Esophagus muscularis mucosa (tissue), 4 donors: Measurements from ENCODE around the gene TNFRSF6B. TPM values are rescaled to one million over a fixed set of nuclear protein-coding genes. Genes with fewer than 3 reads are reported as not detected.

Experiments used
- DNase-seq: peaks from one replicate; pipeline ENCODE4 v3.0.0-alpha.2; 2017; ENCODE audit errors: extremely low spot score
- H3K27ac ChIP-seq, 4 donors: fragments of 200-600 bp; sonication (generic); replicated peaks in 1 of 4; 1 replicate in 3 of 4; 2 replicates in 1 of 4; pipeline ENCODE4 v1.5.1; 2016 to 2019; ENCODE audit warnings: mild to moderate bottlenecking in 1 of 4
- H3K27me3 ChIP-seq, 4 donors: fragments of 200-600 bp; sonication (generic); one replicate each; pipeline versions ENCODE4 v1.5.1 to v1.6.0; 2016 to 2019
- H3K36me3 ChIP-seq, 4 donors: fragments of 200-600 bp; sonication (generic); one replicate each; pipeline ENCODE4 v1.5.1; 2016 to 2019
- H3K4me1 ChIP-seq, 4 donors: fragments of 200-600 bp; sonication (generic); one replicate each; pipeline ENCODE4 v1.5.1; 2016 to 2019
- H3K4me3 ChIP-seq, 4 donors: fragments of 200-600 bp; sonication (generic); 1 replicate in 2 of 4; 2 replicates in 2 of 4; pipeline ENCODE4 v1.5.1; 2016 to 2019; ENCODE audit warnings: mild to moderate bottlenecking in 4 of 4, moderate library complexity in 1 of 4
- H3K9me3 ChIP-seq, 4 donors: fragments of 200-600 bp; sonication (generic); 1 replicate in 3 of 4; 2 replicates in 1 of 4; pipeline ENCODE4 v1.5.1; 2016 to 2019
- EP300 ChIP-seq: sonication (generic); formaldehyde crosslinking; IDR thresholded peaks from one replicate; pipeline ENCODE4 v1.6.1; 2017; ENCODE audit warnings: antibody characterized with exemption
- POLR2A ChIP-seq: fragments of 450-650 bp; IDR thresholded peaks from one replicate; pipeline ENCODE4 v1.6.1; 2017; ENCODE audit warnings: antibody characterized with exemption, moderate library complexity, mild to moderate bottlenecking, low read depth
- POLR2AphosphoS5 ChIP-seq, 2 donors: sonication (generic); formaldehyde crosslinking; IDR thresholded peaks; one replicate each; pipeline ENCODE4 v1.6.1; 2017; ENCODE audit warnings: antibody characterized with exemption in 2 of 2
- WGBS: methylation state at CpG from one replicate; pipeline ENCODE4 v1.1.5; 2018; 5-methylcytosine and 5-hydroxymethylcytosine counted together
- intact Hi-C: fragments of 100-400 bp; cut with DNase I; formaldehyde crosslinking; loops from one replicate; pipeline ENCODE4 v1.15.1; 2023
- total RNA-seq, 4 donors: library from RNA; depleted of rRNA; stranded (reverse); fragments of >200 nt; gene quantifications; one replicate each; pipeline versions ENCODE4 v1.1.0 to v1.2.1, GENCODE V29; 2016
- TF ChIP-seq, protein P1 (sequence below), 3 experiments: fragments of 200-600 bp in 2 of 3; fragments of 450-650 bp in 1 of 3; sonication (generic) in 2 of 3; IDR thresholded peaks; one replicate each; pipeline ENCODE4 v1.5.1; 2017 to 2019; ENCODE audit warnings: antibody characterized with exemption in 3 of 3, mild to moderate bottlenecking in 2 of 3, moderate library complexity in 1 of 3

Gene TNFRSF6B
- total RNA-seq, 4 donors from 2014 or later, result 5.0 to 67.8 (median 26.5) TPM

DNA sequence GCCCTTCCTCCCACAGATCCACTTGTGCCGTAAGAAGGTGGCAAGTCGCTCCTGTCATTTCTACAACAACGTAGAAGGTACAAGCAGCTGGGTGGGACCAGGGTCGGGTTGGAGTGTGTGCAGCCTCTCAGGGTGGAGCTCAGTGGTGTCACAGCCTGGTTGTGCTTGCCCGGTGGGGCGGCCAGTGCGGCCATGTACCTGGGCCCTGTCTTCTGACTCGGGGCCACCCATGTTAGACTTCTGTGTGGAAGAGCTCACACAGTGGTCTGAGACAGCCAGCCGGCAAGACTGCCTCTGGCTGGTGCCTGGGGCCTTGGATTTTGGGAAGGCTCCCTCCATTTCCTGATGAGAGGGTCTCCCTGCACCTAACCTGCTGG, 33.7 kb upstream of the TNFRSF6B start:
- no peak for DNase-seq
- intact Hi-C loops, result no loop called here
- no peak overlapping the region for H3K27ac ChIP-seq
- WGBS, result 96% methylated on average over 8 of the region's 9 CpGs
- peaks cover 14 to 31% (median 16%) of the 10 kb centered on the region in 4 donors for H3K4me1 ChIP-seq
- no peak overlapping the region for H3K4me3 ChIP-seq
- peaks cover 36 to 79% (median 75%) of the 10 kb centered on the region in 4 donors for H3K36me3 ChIP-seq
- H3K9me3 ChIP-seq, result no peaks in the 10 kb centered on the region
- H3K27me3 ChIP-seq, result no peaks in the 10 kb centered on the region
- TF ChIP-seq POLR2A, result no peak
- TF ChIP-seq POLR2AphosphoS5 (IDR thresholded peaks at IDR 0.05), result no peak
- TF ChIP-seq, protein P1, sequence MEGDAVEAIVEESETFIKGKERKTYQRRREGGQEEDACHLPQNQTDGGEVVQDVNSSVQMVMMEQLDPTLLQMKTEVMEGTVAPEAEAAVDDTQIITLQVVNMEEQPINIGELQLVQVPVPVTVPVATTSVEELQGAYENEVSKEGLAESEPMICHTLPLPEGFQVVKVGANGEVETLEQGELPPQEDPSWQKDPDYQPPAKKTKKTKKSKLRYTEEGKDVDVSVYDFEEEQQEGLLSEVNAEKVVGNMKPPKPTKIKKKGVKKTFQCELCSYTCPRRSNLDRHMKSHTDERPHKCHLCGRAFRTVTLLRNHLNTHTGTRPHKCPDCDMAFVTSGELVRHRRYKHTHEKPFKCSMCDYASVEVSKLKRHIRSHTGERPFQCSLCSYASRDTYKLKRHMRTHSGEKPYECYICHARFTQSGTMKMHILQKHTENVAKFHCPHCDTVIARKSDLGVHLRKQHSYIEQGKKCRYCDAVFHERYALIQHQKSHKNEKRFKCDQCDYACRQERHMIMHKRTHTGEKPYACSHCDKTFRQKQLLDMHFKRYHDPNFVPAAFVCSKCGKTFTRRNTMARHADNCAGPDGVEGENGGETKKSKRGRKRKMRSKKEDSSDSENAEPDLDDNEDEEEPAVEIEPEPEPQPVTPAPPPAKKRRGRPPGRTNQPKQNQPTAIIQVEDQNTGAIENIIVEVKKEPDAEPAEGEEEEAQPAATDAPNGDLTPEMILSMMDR (IDR thresholded peaks at IDR 0.05), result no peak
- no peak for TF ChIP-seq EP300

DNA sequence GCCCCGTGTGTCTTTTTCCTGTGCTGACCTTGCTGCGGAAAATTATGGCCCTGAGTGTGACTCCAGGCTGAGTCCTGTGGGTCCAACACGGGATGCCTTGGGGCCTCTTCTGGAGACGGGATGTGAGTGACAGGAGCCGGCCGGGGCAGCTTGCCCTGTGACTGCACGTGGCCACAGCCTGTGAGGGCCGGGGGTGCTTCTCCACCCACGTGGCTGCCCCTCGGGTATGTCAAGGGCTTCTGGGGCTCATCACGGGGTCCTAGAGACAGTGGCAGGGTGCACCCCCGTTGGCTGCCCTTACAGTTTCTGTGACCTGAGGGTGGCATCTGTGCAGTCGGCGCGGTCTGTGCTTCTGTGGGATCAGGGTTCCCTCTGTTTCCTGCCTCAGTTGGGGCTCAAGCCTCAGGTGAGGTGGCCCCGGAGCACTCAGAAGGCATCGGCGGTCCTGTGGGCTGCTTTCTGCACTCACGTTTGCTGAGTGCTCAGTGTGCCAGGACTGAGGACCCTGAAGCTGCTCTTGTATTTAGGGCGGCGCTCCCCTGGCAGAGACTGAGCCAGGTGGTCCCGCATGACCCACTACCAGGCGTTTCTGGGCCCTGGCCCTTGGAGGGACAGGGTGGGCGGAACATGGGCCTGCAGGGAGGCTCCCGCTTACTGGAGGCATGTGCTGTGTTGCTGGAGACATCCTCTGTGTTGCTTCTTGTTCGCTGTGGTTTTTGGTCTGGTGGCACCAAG, 33.0 kb upstream of the TNFRSF6B start:
- Histone ChIP-seq H3K27ac (no peak overlapping the region), H3K4me3 (no peak overlapping the region), H3K9me3 (no peaks in the 10 kb centered on the region), H3K4me1 (peaks cover 11 to 29% (median 13%) of the 10 kb centered on the region in 4 donors), H3K36me3 (peaks cover 36 to 86% (median 82%) of the 10 kb centered on the region in 4 donors), H3K27me3 (no peaks in the 10 kb centered on the region)
- WGBS, result 88% methylated on average over 5 of the region's 26 CpGs
- DNase-seq, result no peak
- intact Hi-C loops, result no loop called here
- no peak for TF ChIP-seq POLR2AphosphoS5 (IDR thresholded peaks at IDR 0.05)
- TF ChIP-seq EP300, result no peak
- TF ChIP-seq, protein P1 (IDR thresholded peaks at IDR 0.05), result no peak
- no peak for TF ChIP-seq POLR2A

DNA sequence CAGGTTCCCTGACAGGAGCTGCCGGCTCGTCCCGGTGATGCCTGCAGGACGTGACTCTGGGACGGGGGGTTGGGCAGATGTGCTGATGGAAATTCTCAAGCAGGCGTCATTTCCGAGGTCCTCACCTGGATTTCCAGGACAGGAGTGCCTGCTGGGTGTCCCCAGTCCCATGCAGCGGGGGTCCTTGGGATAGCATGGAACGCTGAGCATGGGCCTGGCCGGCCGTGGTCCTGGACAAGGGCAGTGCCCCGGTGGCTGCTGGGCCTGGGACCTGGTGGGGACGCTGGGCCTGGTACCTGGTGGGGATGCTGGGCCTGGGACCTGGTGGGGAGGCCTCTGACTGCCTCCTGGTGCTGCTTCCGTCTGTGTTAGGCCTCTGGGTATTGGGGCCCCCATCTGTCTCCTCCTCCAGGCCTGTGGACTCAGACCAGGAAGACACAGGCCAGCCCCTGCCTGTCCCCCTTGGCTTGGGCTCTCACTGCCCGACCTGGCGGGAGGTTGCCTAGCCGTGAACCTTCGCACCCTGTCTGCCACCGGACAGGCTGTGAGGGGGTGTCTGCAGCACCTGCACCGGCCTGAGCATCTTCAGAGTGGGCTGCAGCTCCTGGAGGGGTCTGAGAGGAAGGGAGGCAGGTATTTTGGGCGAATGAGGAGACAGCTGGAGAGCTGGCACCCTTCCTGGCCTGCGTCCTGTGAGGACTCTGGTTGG, 32.2 kb upstream of the TNFRSF6B start:
- intact Hi-C loops, result no loop called here
- Histone ChIP-seq H3K36me3 (peaks cover 36 to 94% (median 87%) of the 10 kb centered on the region in 4 donors), H3K27me3 (no peaks in the 10 kb centered on the region), H3K9me3 (no peaks in the 10 kb centered on the region), H3K4me3 (no peak overlapping the region), H3K4me1 (peaks cover 6 to 22% (median 7%) of the 10 kb centered on the region in 4 donors), H3K27ac (no peak overlapping the region)
- 84% methylated on average over 12 of the region's 22 CpGs for WGBS
- no peak for DNase-seq
- TF ChIP-seq POLR2A, result no peak
- no peak for TF ChIP-seq POLR2AphosphoS5 (IDR thresholded peaks at IDR 0.05)
- TF ChIP-seq EP300, result no peak
- TF ChIP-seq, protein P1 (IDR thresholded peaks at IDR 0.05), result no peak

DNA sequence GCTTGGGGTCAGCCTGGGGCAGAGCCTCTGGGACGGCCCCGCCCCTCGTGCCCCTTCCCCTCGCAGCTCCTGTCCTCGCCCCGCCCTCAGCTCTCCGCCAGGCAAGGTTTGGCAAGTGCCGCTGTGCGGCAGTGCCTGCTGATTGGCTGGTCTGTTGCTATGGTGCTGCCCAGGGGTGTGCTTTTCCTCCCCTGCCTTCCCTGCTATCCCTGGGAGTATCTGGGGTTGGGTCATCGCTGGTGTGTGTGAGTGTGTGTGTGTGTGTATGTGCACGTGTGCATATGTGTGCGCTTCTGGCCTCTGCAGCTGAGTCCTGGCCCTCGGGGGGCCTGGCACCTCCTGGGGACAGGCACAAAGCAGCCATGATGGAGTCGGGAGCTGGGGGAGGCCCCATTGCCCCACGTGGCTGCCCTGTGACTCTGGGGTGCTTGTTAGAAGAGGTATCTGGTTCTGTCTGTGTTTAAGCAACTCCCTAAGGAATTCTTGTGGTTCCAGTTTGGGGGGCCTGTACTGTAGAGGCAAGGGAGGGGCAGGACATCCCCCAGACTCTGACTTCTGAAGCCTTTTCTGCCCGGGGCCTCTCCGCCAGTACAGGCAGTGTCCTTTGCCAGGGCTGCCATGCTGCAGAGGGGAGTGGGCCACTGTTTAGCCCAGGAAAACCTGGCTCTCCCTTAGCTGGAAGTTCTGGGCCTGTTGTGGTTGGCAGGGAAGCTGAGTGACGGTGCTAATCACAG, 31.4 kb upstream of the TNFRSF6B start:
- DNase-seq, result no peak
- intact Hi-C loops, result no loop called here
- H3K9me3 ChIP-seq, result no peaks in the 10 kb centered on the region
- peaks cover 0 to 15% (median 0%) of the 10 kb centered on the region in 4 donors for H3K4me1 ChIP-seq
- no peaks in the 10 kb centered on the region for H3K27me3 ChIP-seq
- H3K4me3 ChIP-seq, result no peak overlapping the region
- TF ChIP-seq EP300 (no peak), POLR2AphosphoS5 (IDR thresholded peaks at IDR 0.05) (no peak), POLR2A (no peak)
- TF ChIP-seq, protein P1 (IDR thresholded peaks at IDR 0.05), result no peak
- no peak overlapping the region for H3K27ac ChIP-seq
- 71% methylated on average over 15 of the region's 18 CpGs for WGBS
- H3K36me3 ChIP-seq, result peaks cover 36 to 94% (median 86%) of the 10 kb centered on the region in 4 donors
